Measurements from ENCODE around the gene RGS7BP. TPM values are rescaled to one million over a fixed set of nuclear protein-coding genes. Genes with fewer than 3 reads are reported as not detected.

Gene RGS7BP
- total RNA-seq, 2 donors from 2014 or later = 3.7 to 7.3 TPM

DNA sequence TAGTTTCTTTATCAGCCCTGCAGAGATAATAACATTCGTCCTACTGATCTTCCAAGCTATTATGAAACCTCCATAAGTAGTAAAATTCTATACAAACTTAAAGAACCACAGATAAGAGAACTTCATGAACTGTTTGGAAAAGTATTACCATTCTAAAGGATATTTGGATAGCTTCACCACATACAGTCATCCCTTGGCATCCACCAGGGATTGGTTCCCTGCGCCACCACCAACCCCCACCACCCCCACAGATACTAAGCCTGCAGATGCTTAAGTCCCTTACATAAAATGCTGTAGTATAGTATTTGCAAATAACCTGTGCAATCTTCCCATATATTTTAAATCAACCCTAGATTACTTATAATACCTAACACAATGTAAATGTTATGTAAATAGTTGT is 123.1 kb downstream of the RGS7BP start:
- Histone ChIP-seq H3K9me3 (no peaks in the 10 kb centered on the region), H3K27ac (no peak overlapping the region), H3K4me3 (no peak overlapping the region), H3K4me1 (replicated peaks) (no peaks in the 10 kb centered on the region), H3K36me3 (no peaks in the 10 kb centered on the region), H3K27me3 (replicated peaks; ENCODE audit: insufficient read depth) (no peaks in the 10 kb centered on the region)
- DNase-seq (ENCODE audit: low spot score) = no peak
- 89% methylated on average over 2 of the region's 2 CpGs for WGBS
- TF ChIP-seq, protein P1, sequence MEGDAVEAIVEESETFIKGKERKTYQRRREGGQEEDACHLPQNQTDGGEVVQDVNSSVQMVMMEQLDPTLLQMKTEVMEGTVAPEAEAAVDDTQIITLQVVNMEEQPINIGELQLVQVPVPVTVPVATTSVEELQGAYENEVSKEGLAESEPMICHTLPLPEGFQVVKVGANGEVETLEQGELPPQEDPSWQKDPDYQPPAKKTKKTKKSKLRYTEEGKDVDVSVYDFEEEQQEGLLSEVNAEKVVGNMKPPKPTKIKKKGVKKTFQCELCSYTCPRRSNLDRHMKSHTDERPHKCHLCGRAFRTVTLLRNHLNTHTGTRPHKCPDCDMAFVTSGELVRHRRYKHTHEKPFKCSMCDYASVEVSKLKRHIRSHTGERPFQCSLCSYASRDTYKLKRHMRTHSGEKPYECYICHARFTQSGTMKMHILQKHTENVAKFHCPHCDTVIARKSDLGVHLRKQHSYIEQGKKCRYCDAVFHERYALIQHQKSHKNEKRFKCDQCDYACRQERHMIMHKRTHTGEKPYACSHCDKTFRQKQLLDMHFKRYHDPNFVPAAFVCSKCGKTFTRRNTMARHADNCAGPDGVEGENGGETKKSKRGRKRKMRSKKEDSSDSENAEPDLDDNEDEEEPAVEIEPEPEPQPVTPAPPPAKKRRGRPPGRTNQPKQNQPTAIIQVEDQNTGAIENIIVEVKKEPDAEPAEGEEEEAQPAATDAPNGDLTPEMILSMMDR (IDR thresholded peaks at IDR 0.05) = no peak
- TF ChIP-seq POLR2A (IDR thresholded peaks at IDR 0.05) = no peak
- TF ChIP-seq POLR2AphosphoS5 (IDR thresholded peaks at IDR 0.05) = no peak
- intact Hi-C loops (cut with DNase I) = no loop called here

DNA sequence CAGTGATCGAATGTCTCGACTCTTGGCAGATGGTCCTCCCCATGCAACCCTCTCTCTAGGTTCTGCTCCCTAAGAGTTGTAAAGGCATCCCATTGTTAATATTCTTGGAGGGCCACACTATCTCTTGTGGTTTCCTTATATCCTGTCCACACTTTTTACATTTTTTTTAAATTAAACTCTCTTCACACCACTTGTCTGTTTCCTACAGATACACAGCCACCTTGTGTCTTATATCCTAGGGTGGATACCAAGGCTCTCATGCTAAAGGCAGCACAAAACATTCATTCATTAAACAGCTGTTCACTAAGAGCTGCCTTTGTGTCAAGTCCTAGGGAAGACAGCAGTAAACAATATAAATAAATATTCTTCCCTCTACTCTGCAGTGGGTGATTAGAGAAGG is 124.0 kb downstream of the RGS7BP start:
- intact Hi-C loops (cut with DNase I) = loop anchor here (5.0 to 10.0 kb wide), 2 partner anchors 325 to 852 kb away; partner anchors contain the start of gene ADAMTS6
- Histone ChIP-seq H3K9me3 (no peaks in the 10 kb centered on the region), H3K27ac (no peak overlapping the region), H3K36me3 (no peaks in the 10 kb centered on the region), H3K4me1 (replicated peaks) (no peaks in the 10 kb centered on the region), H3K27me3 (replicated peaks; ENCODE audit: insufficient read depth) (no peaks in the 10 kb centered on the region), H3K4me3 (no peak overlapping the region)
- 98% methylated on average over 2 of the region's 2 CpGs for WGBS
- DNase-seq (ENCODE audit: low spot score) = no peak
- TF ChIP-seq POLR2AphosphoS5 (IDR thresholded peaks at IDR 0.05) (no peak), POLR2A (IDR thresholded peaks at IDR 0.05) (no peak)
- TF ChIP-seq, protein P1 (IDR thresholded peaks at IDR 0.05) = no peak

DNA sequence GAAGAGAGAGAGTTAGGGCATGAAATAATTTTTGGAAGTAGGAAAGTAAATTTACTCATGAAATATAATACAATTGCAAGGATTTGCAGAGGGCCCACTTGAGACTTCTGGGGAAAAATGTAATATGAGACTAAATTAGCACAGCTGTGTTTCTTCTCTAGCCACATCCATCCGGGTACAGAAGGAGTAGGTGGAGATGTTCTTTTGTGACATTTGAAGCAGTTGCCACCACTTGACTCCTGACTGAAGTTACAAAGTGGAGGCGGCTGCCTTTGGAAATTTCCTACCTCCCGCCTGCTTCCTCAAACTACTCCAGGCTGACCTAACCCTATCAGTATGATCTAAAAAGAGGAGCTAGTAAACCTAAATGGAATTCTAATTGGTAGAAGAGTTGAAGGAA is 126.4 kb downstream of the RGS7BP start:
- H3K4me3 ChIP-seq = no peak overlapping the region
- intact Hi-C loops (cut with DNase I) = loop anchor here (5.0 to 10.0 kb wide), 2 partner anchors 323 to 850 kb away; partner anchors contain the start of gene ADAMTS6
- 11% methylated on average over 3 of the region's 3 CpGs for WGBS
- H3K36me3 ChIP-seq = no peaks in the 10 kb centered on the region
- no peaks in the 10 kb centered on the region for H3K27me3 ChIP-seq (replicated peaks; ENCODE audit: insufficient read depth)
- TF ChIP-seq POLR2AphosphoS5 (IDR thresholded peaks at IDR 0.05) = no peak
- TF ChIP-seq POLR2A (IDR thresholded peaks at IDR 0.05) = no peak
- TF ChIP-seq, protein P1 (IDR thresholded peaks at IDR 0.05) = no peak
- no peak for DNase-seq (ENCODE audit: low spot score)
- H3K27ac ChIP-seq = peak overlapping the region; percentile 29 to 31
- no peaks in the 10 kb centered on the region for H3K4me1 ChIP-seq (replicated peaks)
- H3K9me3 ChIP-seq = no peaks in the 10 kb centered on the region

DNA sequence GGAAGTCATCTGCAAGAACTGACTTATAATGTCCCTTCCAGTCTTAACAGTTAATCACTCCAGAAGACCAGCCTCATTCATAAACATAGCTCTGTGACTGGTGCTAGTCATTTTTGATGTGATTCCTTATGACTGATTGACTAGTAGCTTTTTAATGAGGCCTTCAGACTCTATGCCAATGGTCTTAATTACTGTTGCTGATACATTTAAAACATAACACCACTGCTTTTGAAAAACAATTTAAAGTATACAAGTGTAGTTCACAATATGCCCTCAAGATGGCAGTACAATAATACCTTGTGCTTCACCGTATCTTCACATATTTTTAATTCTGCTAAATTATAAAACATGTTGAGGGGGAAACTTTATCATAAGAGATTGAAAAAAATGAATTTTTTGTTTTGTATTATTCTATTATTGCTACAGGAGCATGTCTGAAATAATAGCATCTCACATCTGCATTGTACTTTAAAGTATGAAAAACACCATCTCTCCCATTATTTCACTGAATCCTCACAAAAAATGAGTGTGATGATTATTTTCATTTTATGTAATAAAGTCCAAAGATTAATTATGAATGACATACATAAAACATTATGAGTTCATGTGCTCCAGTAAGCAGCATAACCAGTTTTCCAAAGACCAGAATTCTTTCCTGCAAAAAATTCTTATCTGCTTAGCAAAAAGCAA is 129.3 kb downstream of the RGS7BP start:
- WGBS = 0% methylated on average over 1 of the region's 1 CpG
- H3K27ac ChIP-seq = no peak overlapping the region
- DNase-seq (ENCODE audit: low spot score) = no peak
- no peak for TF ChIP-seq POLR2A (IDR thresholded peaks at IDR 0.05)
- TF ChIP-seq, protein P1 (IDR thresholded peaks at IDR 0.05) = peak; percentile 73 to 86 (median 78)
- no peaks in the 10 kb centered on the region for H3K27me3 ChIP-seq (replicated peaks; ENCODE audit: insufficient read depth)
- no peaks in the 10 kb centered on the region for H3K9me3 ChIP-seq
- H3K4me3 ChIP-seq = no peak overlapping the region
- H3K36me3 ChIP-seq = no peaks in the 10 kb centered on the region
- H3K4me1 ChIP-seq (replicated peaks) = no peaks in the 10 kb centered on the region
- intact Hi-C loops (cut with DNase I) = loop anchor here (2.0 to 10.0 kb wide), 3 partner anchors 150 to 847 kb away; partner anchors contain the start of gene ADAMTS6

DNA sequence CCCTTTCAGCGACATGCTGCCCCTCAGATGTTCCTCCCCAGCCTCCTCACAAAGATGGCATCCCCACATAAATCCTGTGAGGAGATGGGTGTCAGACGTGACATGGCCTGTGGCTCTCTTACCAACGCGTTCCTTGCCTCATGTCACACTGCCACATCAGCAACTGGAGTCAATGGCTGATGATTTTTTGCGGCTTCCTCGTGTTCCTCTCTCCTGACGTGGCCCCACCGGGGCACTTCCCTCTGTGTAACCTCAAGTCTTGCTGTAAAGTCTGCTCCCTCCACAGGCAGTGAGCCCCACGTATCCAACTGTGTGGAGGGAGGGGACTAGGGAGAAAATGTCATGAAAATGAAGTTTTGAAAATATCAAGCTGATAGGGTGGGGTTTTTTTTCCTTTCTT is 131.3 kb downstream of the RGS7BP start:
- intact Hi-C loops (cut with DNase I) = loop anchor here (10.0 kb wide), 1 partner anchor 318 kb away; no protein-coding TSS in a partner anchor
- no peak for TF ChIP-seq POLR2A (IDR thresholded peaks at IDR 0.05)
- TF ChIP-seq POLR2AphosphoS5 (IDR thresholded peaks at IDR 0.05) = no peak
- TF ChIP-seq, protein P1 (IDR thresholded peaks at IDR 0.05) = no peak
- 70% methylated on average over 9 of the region's 9 CpGs for WGBS
- H3K4me3 ChIP-seq = no peak overlapping the region
- H3K27me3 ChIP-seq (replicated peaks; ENCODE audit: insufficient read depth) = no peaks in the 10 kb centered on the region
- no peak overlapping the region for H3K27ac ChIP-seq
- H3K36me3 ChIP-seq = no peaks in the 10 kb centered on the region
- H3K4me1 ChIP-seq (replicated peaks) = no peaks in the 10 kb centered on the region
- DNase-seq (ENCODE audit: low spot score) = no peak
- no peaks in the 10 kb centered on the region for H3K9me3 ChIP-seq
